GM12874 (cell line): Measurements from ENCODE around the gene ATG16L2.

Experiments used
- TF ChIP-seq, protein P1 (sequence below): IDR thresholded peaks from 2 replicates; pipeline ENCODE4 v1.5.1; 2011; ENCODE audit warnings: low read depth, mild to moderate bottlenecking, control low read depth, low read length, moderate library complexity; ENCODE audit not compliant: insufficient read depth

Gene ATG16L2

GRCh38 chr11:72867970-72868369 lies 53.8 kb downstream of the ATG16L2 start:
- TF ChIP-seq, protein P1, sequence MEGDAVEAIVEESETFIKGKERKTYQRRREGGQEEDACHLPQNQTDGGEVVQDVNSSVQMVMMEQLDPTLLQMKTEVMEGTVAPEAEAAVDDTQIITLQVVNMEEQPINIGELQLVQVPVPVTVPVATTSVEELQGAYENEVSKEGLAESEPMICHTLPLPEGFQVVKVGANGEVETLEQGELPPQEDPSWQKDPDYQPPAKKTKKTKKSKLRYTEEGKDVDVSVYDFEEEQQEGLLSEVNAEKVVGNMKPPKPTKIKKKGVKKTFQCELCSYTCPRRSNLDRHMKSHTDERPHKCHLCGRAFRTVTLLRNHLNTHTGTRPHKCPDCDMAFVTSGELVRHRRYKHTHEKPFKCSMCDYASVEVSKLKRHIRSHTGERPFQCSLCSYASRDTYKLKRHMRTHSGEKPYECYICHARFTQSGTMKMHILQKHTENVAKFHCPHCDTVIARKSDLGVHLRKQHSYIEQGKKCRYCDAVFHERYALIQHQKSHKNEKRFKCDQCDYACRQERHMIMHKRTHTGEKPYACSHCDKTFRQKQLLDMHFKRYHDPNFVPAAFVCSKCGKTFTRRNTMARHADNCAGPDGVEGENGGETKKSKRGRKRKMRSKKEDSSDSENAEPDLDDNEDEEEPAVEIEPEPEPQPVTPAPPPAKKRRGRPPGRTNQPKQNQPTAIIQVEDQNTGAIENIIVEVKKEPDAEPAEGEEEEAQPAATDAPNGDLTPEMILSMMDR = no peak

DNA sequence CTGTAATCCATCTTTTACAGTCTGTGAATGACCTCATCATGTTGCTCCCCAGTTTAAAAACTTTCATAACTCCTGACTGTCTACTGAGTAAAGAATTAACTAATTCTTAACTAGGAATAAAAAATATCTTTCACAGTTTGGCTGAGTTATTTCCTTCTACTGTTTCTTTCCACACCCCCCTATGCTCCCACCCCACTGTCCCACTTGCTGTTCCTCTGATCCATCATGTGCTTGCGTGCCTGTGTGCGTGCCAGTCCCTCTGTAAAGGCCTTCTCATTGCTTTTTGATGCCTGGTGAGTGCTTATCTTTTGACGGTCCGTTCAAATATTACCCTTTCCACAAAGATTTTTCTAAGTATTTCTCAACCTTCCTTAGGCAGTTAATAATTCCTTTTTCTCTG lies 55.6 kb downstream of the ATG16L2 start:
- TF ChIP-seq, protein P1 = no peak

- TF ChIP-seq, protein P1 = no peak
Observed at GRCh38 chr11:72871119-72871518, 56.9 kb downstream of the ATG16L2 start.

DNA sequence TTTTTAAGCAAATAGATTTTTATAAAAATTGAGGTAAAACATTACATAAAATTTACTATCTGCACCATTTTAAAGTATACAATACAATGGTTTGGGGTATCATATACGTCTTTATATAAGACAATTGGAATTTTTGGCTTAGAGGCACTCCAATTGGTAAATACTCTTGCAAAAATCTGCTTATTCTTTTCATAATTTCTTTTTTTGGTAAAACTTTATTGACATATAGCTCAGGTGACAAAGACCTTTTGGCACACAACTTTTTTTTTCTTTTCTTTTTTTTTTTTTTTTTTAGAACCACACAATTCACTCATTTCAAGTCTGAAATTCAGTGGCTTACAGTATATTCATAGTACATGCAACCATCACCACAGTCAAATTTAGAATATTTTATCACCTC lies 57.8 kb downstream of the ATG16L2 start:
- TF ChIP-seq, protein P1 = no peak

DNA sequence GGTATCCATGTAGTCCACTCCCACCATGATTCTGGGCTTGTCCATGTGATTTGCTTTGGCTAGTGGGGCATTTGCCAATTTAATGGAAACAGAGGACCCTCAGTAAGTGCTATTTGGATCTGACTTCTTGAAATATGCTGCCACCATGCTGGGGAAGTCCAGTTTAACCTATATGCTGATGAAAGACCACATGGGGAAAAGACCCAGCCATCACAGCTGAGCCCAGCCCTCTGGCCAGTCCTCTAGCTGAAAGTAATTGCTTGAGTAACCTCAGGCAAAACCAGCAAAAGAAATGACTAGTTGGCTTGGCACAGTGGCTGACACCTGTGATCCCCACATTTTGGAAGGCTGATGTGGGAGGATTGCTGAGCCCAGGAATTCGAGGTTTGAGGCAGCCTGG lies 61.5 kb downstream of the ATG16L2 start:
- TF ChIP-seq, protein P1 = no peak

DNA sequence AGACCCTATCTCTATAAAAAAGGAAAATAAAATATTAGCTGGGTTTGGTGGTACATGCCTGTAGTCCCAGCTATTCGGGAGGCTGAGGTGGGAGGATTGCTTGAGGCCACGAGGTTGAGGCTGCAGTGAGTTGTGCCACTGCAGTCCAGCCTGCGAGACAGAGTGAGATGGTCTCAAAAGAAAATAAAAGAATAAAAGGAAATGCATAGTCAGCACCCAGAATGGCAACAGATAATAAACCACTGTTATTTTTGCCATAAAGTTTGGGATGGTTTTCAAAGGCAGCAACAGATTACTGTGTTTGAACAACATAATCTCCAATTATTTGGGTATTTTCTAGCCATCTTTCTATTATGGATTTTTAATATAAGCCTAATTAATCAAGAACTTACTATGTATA lies 61.9 kb downstream of the ATG16L2 start:
- TF ChIP-seq, protein P1 = no peak
